Mesendoderm (in vitro differentiated cells): ENCODE measurements around the gene VPS9D1.

Experiments
- DNase-seq: peaks from one replicate; pipeline ENCODE4 v3.0.0; 2013
- H2AK5ac ChIP-seq: 2 replicates; pipeline ENCODE4 v1.6.1; 2013; ENCODE audit warnings: low read length, inconsistent platforms
- H2BK120ac ChIP-seq: 2 replicates; pipeline ENCODE4 v1.6.1; 2013; ENCODE audit warnings: low read depth, mild to moderate bottlenecking, low read length, moderate library complexity, mixed read lengths
- H2BK15ac ChIP-seq: replicated peaks from 2 replicates; pipeline ENCODE4 v1.6.1; 2013; ENCODE audit warnings: low read depth, mild to moderate bottlenecking, moderate library complexity
- H2BK5ac ChIP-seq: 2 replicates; pipeline ENCODE4 v1.6.1; 2013; ENCODE audit warnings: low read length, inconsistent platforms
- H3K18ac ChIP-seq: 2 replicates; pipeline ENCODE4 v1.6.1; 2013; ENCODE audit warnings: mild to moderate bottlenecking, low read length, mixed read lengths
- H3K23ac ChIP-seq: one replicate; pipeline ENCODE4 v1.6.1; 2013; ENCODE audit warnings: low read length
- H3K27ac ChIP-seq: 2 replicates; pipeline ENCODE4 v1.5.1; 2013; ENCODE audit warnings: low read depth, mild to moderate bottlenecking, inconsistent platforms, low read length, moderate library complexity
- H3K27me3 ChIP-seq: 2 replicates; pipeline ENCODE4 v1.6.1; 2013; ENCODE audit warnings: low read length, control low read depth, mild to moderate bottlenecking, inconsistent platforms; ENCODE audit not compliant: insufficient read depth, poor library complexity
- H3K36me3 ChIP-seq: 2 replicates; pipeline ENCODE4 v1.6.1; 2013; ENCODE audit warnings: low read length, inconsistent platforms; ENCODE audit not compliant: control insufficient read depth, insufficient read depth
- H3K4ac ChIP-seq: one replicate; pipeline ENCODE4 v1.6.1; 2013; ENCODE audit warnings: low read depth, mild to moderate bottlenecking, low read length, moderate library complexity
- H3K4me1 ChIP-seq: 2 replicates; pipeline ENCODE4 v1.6.1; 2013; ENCODE audit warnings: low read depth, low read length, inconsistent platforms; ENCODE audit not compliant: control insufficient read depth
- H3K4me2 ChIP-seq: 2 replicates; pipeline ENCODE4 v1.6.1; 2013; ENCODE audit warnings: low read length
- H3K4me3 ChIP-seq: 2 replicates; pipeline ENCODE4 v1.5.1; 2013; ENCODE audit warnings: mild to moderate bottlenecking, low read length
- H3K56ac ChIP-seq: one replicate; pipeline ENCODE4 v1.6.1; 2013; ENCODE audit warnings: low read length
- H3K79me1 ChIP-seq: 2 replicates; pipeline ENCODE4 v1.6.1; 2013; ENCODE audit warnings: low read length, inconsistent platforms
- H3K79me2 ChIP-seq: 2 replicates; pipeline ENCODE4 v1.6.1; 2013; ENCODE audit warnings: mild to moderate bottlenecking, low read length; ENCODE audit not compliant: control insufficient read depth, insufficient read depth
- H3K9ac ChIP-seq: 2 replicates; pipeline ENCODE4 v1.6.1; 2013; ENCODE audit warnings: low read length, inconsistent platforms
- H4K5ac ChIP-seq: one replicate; pipeline ENCODE4 v1.6.1; 2013; ENCODE audit warnings: low read length
- H4K8ac ChIP-seq: one replicate; pipeline ENCODE4 v1.6.1; 2013; ENCODE audit warnings: low read depth, mild to moderate bottlenecking, control low read depth, low read length, moderate library complexity
- whole genome bisulfite sequencing: extraction: QIAGEN DNeasy Blood & Tissue Kit; methylation state at CpG from one replicate; pipeline ENCODE4 v1.1.7; 2013; ENCODE audit warnings: low lambda C conversion rate, missing lambda C conversion rate; ENCODE audit not compliant: insufficient coverage; ENCODE audit errors: extremely low coverage; 5-methylcytosine and 5-hydroxymethylcytosine counted together

The VPS9D1 gene

GRCh38 chr16:89657442-89658220 lies 63.1 kb downstream of the VPS9D1 start, which contains the start of the genes CHMP1A and SPATA33:
Gene CHMP1A, minus strand, starts transcription at chr16:89657708. Its CDS starts 120 bp downstream, at chr16:89657588.
Gene SPATA33, plus strand, starts transcription at chr16:89657836. Its CDS starts 76 bp downstream, at chr16:89657912.
- DNase-seq: peak; percentile 93
- peak within 1 kb of the TSS; percentile 56 for H3K27ac ChIP-seq
- peaks cover 19% of the 10 kb centered on the region for H3K79me1 ChIP-seq
- peak within 1 kb of the TSS; percentile 69 for H4K8ac ChIP-seq
- no CpG with 5 or more reads among the region's 99 CpGs for WGBS
- H3K4me1 ChIP-seq: peaks cover 2% of the 10 kb centered on the region
- H3K27me3 ChIP-seq: no peaks in the 10 kb centered on the region
- H2BK120ac ChIP-seq: no peak within 1 kb of the TSS
- H3K36me3 ChIP-seq: peaks cover 3% of the 10 kb centered on the region
- H3K4me2 ChIP-seq: peak within 1 kb of the TSS; percentile 78
- H2BK5ac ChIP-seq: no peak within 1 kb of the TSS
- H3K4ac ChIP-seq: no peak within 1 kb of the TSS
- H3K23ac ChIP-seq: peak within 1 kb of the TSS; percentile 0
- peak within 1 kb of the TSS; percentile 92 for H3K9ac ChIP-seq
- no peak within 1 kb of the TSS for H2AK5ac ChIP-seq
- no peak within 1 kb of the TSS for H2BK15ac ChIP-seq
- H3K56ac ChIP-seq: peak within 1 kb of the TSS; percentile 98
- peak within 1 kb of the TSS; percentile 24 for H3K18ac ChIP-seq
- peaks cover 19% of the 10 kb centered on the region for H3K79me2 ChIP-seq
- peak within 1 kb of the TSS; percentile 95 for H3K4me3 ChIP-seq
- no peak within 1 kb of the TSS for H4K5ac ChIP-seq
